Raji (cell line): ENCODE results near the gene LRSAM1.

Experiments
- POLR2A ChIP-seq: IDR thresholded peaks from 2 replicates; pipeline ENCODE4 v1.6.1; 2011; ENCODE audit warnings: low read depth, low read length, control low read depth; ENCODE audit not compliant: insufficient read depth

Gene LRSAM1

GRCh38 chr9:127507751-127508648, 56.7 kb downstream of the LRSAM1 start:
- TF ChIP-seq POLR2A = no peak

GRCh38 chr9:127508901-127509260, 57.6 kb downstream of the LRSAM1 start:
- no peak for TF ChIP-seq POLR2A

GRCh38 chr9:127509261-127509954, 58.1 kb downstream of the LRSAM1 start:
- TF ChIP-seq POLR2A = no peak

GRCh38 chr9:127509955-127510299, 58.6 kb downstream of the LRSAM1 start:
- no peak for TF ChIP-seq POLR2A

- no peak for TF ChIP-seq POLR2A
These were observed 63.2 kb downstream of the LRSAM1 start for GRCh38 chr9:127514468-127514867.

GRCh38 chr9:127516835-127517607, 65.7 kb downstream of the LRSAM1 start:
- TF ChIP-seq POLR2A = no peak

- no peak for TF ChIP-seq POLR2A
These were observed 66.3 kb downstream of the LRSAM1 start for GRCh38 chr9:127517620-127518019.

- no peak for TF ChIP-seq POLR2A
These were observed 67.0 kb downstream of the LRSAM1 start for GRCh38 chr9:127518091-127518856.

- no peak for TF ChIP-seq POLR2A
These were observed 68.2 kb downstream of the LRSAM1 start for GRCh38 chr9:127519301-127520166.

GRCh38 chr9:127520941-127521918, 69.9 kb downstream of the LRSAM1 start:
- no peak for TF ChIP-seq POLR2A

GRCh38 chr9:127521919-127522304, 70.6 kb downstream of the LRSAM1 start:
- TF ChIP-seq POLR2A = no peak

- TF ChIP-seq POLR2A = no peak
These were observed 71.4 kb downstream of the LRSAM1 start for GRCh38 chr9:127522727-127523126.

GRCh38 chr9:127523312-127523851, 72.1 kb downstream of the LRSAM1 start:
- TF ChIP-seq POLR2A = no peak
